ENCODE measurements around the gene BMF.

DNA sequence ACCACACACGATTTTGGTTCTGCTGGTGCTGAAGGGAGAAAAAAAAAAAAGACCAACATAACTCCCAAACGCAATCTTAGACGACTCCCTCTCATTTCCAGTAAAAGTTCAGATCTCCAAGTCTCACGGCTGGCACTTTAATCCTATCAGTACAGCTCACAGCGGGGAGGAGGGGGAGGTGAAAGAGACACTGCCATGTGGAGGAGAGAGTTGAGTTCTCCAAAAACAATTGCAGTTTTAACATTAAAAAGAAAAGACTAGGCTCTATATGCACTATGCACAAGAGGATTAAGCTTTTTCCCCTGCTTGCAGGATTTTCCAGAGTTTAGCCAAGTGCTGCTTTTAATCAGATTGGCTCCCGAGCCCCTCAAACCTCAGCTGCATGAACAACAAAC, 16.8 kb downstream of the BMF start:
- TF ChIP-seq, protein P1, sequence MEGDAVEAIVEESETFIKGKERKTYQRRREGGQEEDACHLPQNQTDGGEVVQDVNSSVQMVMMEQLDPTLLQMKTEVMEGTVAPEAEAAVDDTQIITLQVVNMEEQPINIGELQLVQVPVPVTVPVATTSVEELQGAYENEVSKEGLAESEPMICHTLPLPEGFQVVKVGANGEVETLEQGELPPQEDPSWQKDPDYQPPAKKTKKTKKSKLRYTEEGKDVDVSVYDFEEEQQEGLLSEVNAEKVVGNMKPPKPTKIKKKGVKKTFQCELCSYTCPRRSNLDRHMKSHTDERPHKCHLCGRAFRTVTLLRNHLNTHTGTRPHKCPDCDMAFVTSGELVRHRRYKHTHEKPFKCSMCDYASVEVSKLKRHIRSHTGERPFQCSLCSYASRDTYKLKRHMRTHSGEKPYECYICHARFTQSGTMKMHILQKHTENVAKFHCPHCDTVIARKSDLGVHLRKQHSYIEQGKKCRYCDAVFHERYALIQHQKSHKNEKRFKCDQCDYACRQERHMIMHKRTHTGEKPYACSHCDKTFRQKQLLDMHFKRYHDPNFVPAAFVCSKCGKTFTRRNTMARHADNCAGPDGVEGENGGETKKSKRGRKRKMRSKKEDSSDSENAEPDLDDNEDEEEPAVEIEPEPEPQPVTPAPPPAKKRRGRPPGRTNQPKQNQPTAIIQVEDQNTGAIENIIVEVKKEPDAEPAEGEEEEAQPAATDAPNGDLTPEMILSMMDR (IDR thresholded peaks at IDR 0.05), result no peak
- TF ChIP-seq POLR2A (IDR thresholded peaks at IDR 0.05) (no peak), POLR2AphosphoS5 (IDR thresholded peaks at IDR 0.05) (peak; percentile 25)
